IMR-90 (cell line): Measurements from ENCODE around the gene PAEP. TPM values are rescaled to one million over a fixed set of nuclear protein-coding genes. Genes with fewer than 3 reads are reported as not detected.

Experiments used
- ATAC-seq: fragments of 200-7000 bp; cut with Tn5 transposase; 2 replicates; pipeline ENCODE4 v1.9.1; 2020; ENCODE audit warnings: low read depth, mild to moderate bottlenecking, moderate library complexity
- BruUV-seq: library from RNA; stranded (reverse); fragments of 400-500 nt; replicated peaks from 2 replicates; lab custom pipeline; 2021; lab: Mats Ljungman, UMichigan
- CTCF ChIA-PET: fragments of 300-600 bp; formaldehyde crosslinking; extraction: SDS; loops from one replicate; lab custom pipeline; 2021; ENCODE audit warnings: antibody characterized with exemption; lab: Yijun Ruan, JAX
- POLR2A ChIA-PET: fragments of 300-600 bp; sonication (Branson Sonifier 250); formaldehyde crosslinking; loops from one replicate; lab custom pipeline; 2022; ENCODE audit warnings: antibody characterized with exemption; ENCODE audit not compliant: unreplicated experiment; lab: Charles Lee
- DNase-seq: peaks from one replicate; pipeline ENCODE4 v3.0.0; 2013
- H2AFZ ChIP-seq: replicated peaks from 2 replicates; pipeline ENCODE3; 2013; ENCODE audit warnings: low read length, mild to moderate bottlenecking; ENCODE audit not compliant: poor library complexity
- H2AK5ac ChIP-seq: 2 replicates; pipeline ENCODE4 v1.6.1; 2013; ENCODE audit warnings: low read depth, low read length, inconsistent platforms
- H2AK9ac ChIP-seq: replicated peaks from 2 replicates; pipeline ENCODE3; 2013; ENCODE audit warnings: mild to moderate bottlenecking, low read depth, low read length, moderate library complexity; ENCODE audit not compliant: poor library complexity
- H2BK120ac ChIP-seq: 2 replicates; pipeline ENCODE4 v1.6.1; 2013; ENCODE audit warnings: low read depth, low read length, inconsistent platforms
- H2BK15ac ChIP-seq: 3 replicates; pipeline ENCODE4 v1.6.1; 2013; ENCODE audit warnings: low read depth, low read length, inconsistent platforms
- H2BK20ac ChIP-seq: 2 replicates; pipeline ENCODE4 v1.6.1; 2013; ENCODE audit warnings: low read depth, mild to moderate bottlenecking, inconsistent platforms, low read length, moderate library complexity
- H2BK5ac ChIP-seq: 2 replicates; pipeline ENCODE4 v1.6.1; 2013; ENCODE audit warnings: mild to moderate bottlenecking, low read depth, low read length, inconsistent platforms; ENCODE audit not compliant: poor library complexity, severe bottlenecking
- H3K14ac ChIP-seq: replicated peaks from 2 replicates; pipeline ENCODE4 v1.6.1; 2013; ENCODE audit warnings: low read depth, low read length, inconsistent platforms
- H3K18ac ChIP-seq: 2 replicates; pipeline ENCODE4 v1.6.1; 2013; ENCODE audit warnings: low read depth, low read length, control low read depth
- H3K23ac ChIP-seq: 2 replicates; pipeline ENCODE4 v1.6.1; 2013; ENCODE audit warnings: low read depth, low read length, inconsistent platforms
- H3K27ac ChIP-seq: 2 replicates; pipeline ENCODE4 v1.5.1; 2013; ENCODE audit warnings: mild to moderate bottlenecking, control low read depth, low read length; ENCODE audit not compliant: insufficient read depth
- H3K27me3 ChIP-seq: 2 replicates; pipeline ENCODE4 v1.6.1; 2013; ENCODE audit warnings: low read length; ENCODE audit not compliant: control insufficient read depth, insufficient read depth
- H3K36me3 ChIP-seq: 2 replicates; pipeline ENCODE4 v1.6.1; 2013; ENCODE audit warnings: low read length, mixed read lengths; ENCODE audit not compliant: control insufficient read depth, insufficient read depth
- H3K4ac ChIP-seq: 2 replicates; pipeline ENCODE4 v1.6.1; 2013; ENCODE audit warnings: low read depth, low read length, inconsistent platforms
- H3K4me1 ChIP-seq: 2 replicates; pipeline ENCODE4 v1.6.1; 2013; ENCODE audit warnings: low read length, mixed read lengths; ENCODE audit not compliant: control insufficient read depth, insufficient read depth
- H3K4me2 ChIP-seq: 2 replicates; pipeline ENCODE4 v1.6.1; 2013; ENCODE audit warnings: low read depth, mild to moderate bottlenecking, control low read depth, low read length, moderate library complexity
- H3K4me3 ChIP-seq: 2 replicates; pipeline ENCODE4 v1.5.1; 2013; ENCODE audit warnings: low read depth, mild to moderate bottlenecking, control low read depth, low read length, moderate library complexity; ENCODE audit not compliant: insufficient read depth
- H3K56ac ChIP-seq: 2 replicates; pipeline ENCODE4 v1.6.1; 2013; ENCODE audit warnings: low read length, inconsistent platforms; ENCODE audit not compliant: insufficient read depth; ENCODE audit errors: extremely low read depth
- H3K79me1 ChIP-seq, 2 experiments: 2 replicates each; pipeline ENCODE4 v1.6.1; 2013; ENCODE audit warnings: low read length in 2 of 2, inconsistent platforms in 1 of 2, low read depth in 1 of 2
- H3K9ac ChIP-seq: 2 replicates; pipeline ENCODE4 v1.6.1; 2013; ENCODE audit warnings: low read depth, low read length, control low read depth
- H3K9me1 ChIP-seq: 2 replicates; pipeline ENCODE4 v1.6.1; 2013; ENCODE audit warnings: low read length, inconsistent platforms; ENCODE audit not compliant: insufficient read depth
- H3K9me3 ChIP-seq: 2 replicates; pipeline ENCODE4 v1.6.1; 2013; ENCODE audit warnings: low read length; ENCODE audit not compliant: control insufficient read depth, insufficient read depth
- H4K20me1 ChIP-seq: 2 replicates; pipeline ENCODE4 v1.6.1; 2013; ENCODE audit warnings: low read length, inconsistent platforms; ENCODE audit not compliant: insufficient read depth
- H4K5ac ChIP-seq: 2 replicates; pipeline ENCODE4 v1.6.1; 2013; ENCODE audit warnings: mild to moderate bottlenecking, low read depth, low read length, control low read depth
- H4K8ac ChIP-seq, 2 experiments: 2 replicates each; pipeline ENCODE4 v1.6.1; 2013; ENCODE audit warnings: low read depth in 2 of 2, low read length in 2 of 2, control low read depth in 1 of 2, inconsistent platforms in 1 of 2
- H4K91ac ChIP-seq: 2 replicates; pipeline ENCODE4 v1.6.1; 2013; ENCODE audit warnings: low read depth, low read length, inconsistent platforms; ENCODE audit not compliant: insufficient read depth
- ELK1 ChIP-seq: fragments of 150-350 bp; IDR thresholded peaks from 2 replicates; pipeline ENCODE4 v1.6.1; 2016; ENCODE audit warnings: low read depth, mild to moderate bottlenecking, low read length, moderate library complexity, borderline replicate concordance
- FOS ChIP-seq: fragments of 150-350 bp; IDR thresholded peaks from 2 replicates; pipeline ENCODE4 v1.6.1; 2016; ENCODE audit warnings: low read depth, low read length
- MXI1 ChIP-seq: IDR thresholded peaks from 2 replicates; pipeline ENCODE4 v1.6.1; 2012; ENCODE audit warnings: low read depth, mild to moderate bottlenecking, low read length, moderate library complexity, borderline replicate concordance
- POLR2A ChIP-seq: IDR thresholded peaks from 2 replicates; pipeline ENCODE4 v1.6.1; 2012; ENCODE audit warnings: mild to moderate bottlenecking, low read depth, low read length
- RCOR1 ChIP-seq: IDR thresholded peaks from 2 replicates; pipeline ENCODE4 v1.6.1; 2012; ENCODE audit warnings: mild to moderate bottlenecking, low read length, improper control_type of control experiment; ENCODE audit not compliant: insufficient replicate concordance
- RFX5 ChIP-seq: IDR thresholded peaks from 2 replicates; pipeline ENCODE4 v1.8.0; 2012; ENCODE audit warnings: low read depth, mild to moderate bottlenecking, low read length, moderate library complexity
- SMC3 ChIP-seq: fragments of 150-350 bp; IDR thresholded peaks from 2 replicates; pipeline ENCODE4 v1.6.1; 2016; ENCODE audit warnings: low read depth, mild to moderate bottlenecking, antibody characterized with exemption, low read length, moderate library complexity
- WGBS, 2 experiments: methylation state at CpG; one replicate each; pipeline versions ENCODE4 v1.1.5 to v1.1.7; 2013; ENCODE audit warnings: missing lambda C conversion rate in 2 of 2; ENCODE audit not compliant: insufficient read length in 1 of 2; ENCODE audit errors: extremely low coverage in 2 of 2; 5-methylcytosine and 5-hydroxymethylcytosine counted together
- dilution Hi-C: fragments of 300-500 bp; cut with HindIII; formaldehyde crosslinking; loops from one replicate; pipeline ENCODE4 v1.14.3; 2018; ENCODE audit warnings: low sequenced_read_pairs; ENCODE audit not compliant: unreplicated experiment
- in situ Hi-C: fragments of 300-500 bp; cut with MboI; formaldehyde crosslinking; loops from 3 replicates; pipeline ENCODE4 v1.14.3; 2019; ENCODE audit warnings: low sequenced_read_pairs, inconsistent platforms, mixed read lengths
- intact Hi-C: fragments of 100-400 bp; cut with micrococcal nuclease; formaldehyde crosslinking; loops from 2 replicates; pipeline ENCODE4 v1.10.0; 2022
- polyA plus RNA-seq, 3 experiments: library from polyadenylated mRNA; depleted of rRNA; stranded (reverse); fragments of >200 nt; gene quantifications; 2 replicates each; pipeline ENCODE4 v1.2.3, GENCODE V29; 2012; ENCODE audit warnings: low replicate concordance in 1 of 3
- total RNA-seq: library from RNA; depleted of rRNA; stranded (reverse); fragments of >200 nt; gene quantifications from 2 replicates; pipeline ENCODE4 v1.2.3, GENCODE V29; 2012

The PAEP gene
- total and polyA plus RNA-seq, 2 of the 4 experiments (the other 2 are of a cell fraction): not detected

GRCh38 chr9:135582541-135582940 lies 21.0 kb downstream of the PAEP start:
- no peaks in the 10 kb centered on the region for H3K4me1 ChIP-seq
- CTCF ChIA-PET: no interaction called here
- TF ChIP-seq ELK1 (no peak), RFX5 (no peak), POLR2A (no peak), MXI1 (no peak), FOS (no peak), RCOR1 (no peak), SMC3 (no peak)
- no peak overlapping the region for H3K14ac ChIP-seq
- H2BK20ac ChIP-seq: no peak overlapping the region
- H3K4me2 ChIP-seq: no peak overlapping the region
- H3K36me3 ChIP-seq: no peaks in the 10 kb centered on the region
- no peaks in the 10 kb centered on the region for H3K27me3 ChIP-seq
- POLR2A ChIA-PET: no interaction called here
- in situ Hi-C loops: no loop called here
- H3K4me3 ChIP-seq: no peak overlapping the region
- H3K23ac ChIP-seq: no peak overlapping the region
- H2AK5ac ChIP-seq: no peak overlapping the region
- H2BK120ac ChIP-seq: no peak overlapping the region
- H4K8ac ChIP-seq: no peak overlapping the region
- H3K79me1 ChIP-seq: no peaks in the 10 kb centered on the region
- H2AK9ac ChIP-seq: no peak overlapping the region
- no peaks in the 10 kb centered on the region for H3K9me1 ChIP-seq
- dilution Hi-C loops: no loop called here
- ATAC-seq (no peak), DNase-seq (no peak)
- no peak overlapping the region for H3K9ac ChIP-seq
- no peaks in the 10 kb centered on the region for H4K20me1 ChIP-seq
- 80% methylated on average over 12 of the region's 14 CpGs; no CpG with 5 or more reads in 1 of the 2 experiments for WGBS, 2 experiments
- H3K9me3 ChIP-seq: no peaks in the 10 kb centered on the region
- H4K91ac ChIP-seq: no peak overlapping the region
- no peak overlapping the region for H3K18ac ChIP-seq
- H2BK15ac ChIP-seq: no peak overlapping the region
- no peak overlapping the region for H3K56ac ChIP-seq
- H2AFZ ChIP-seq: no peak overlapping the region
- H3K27ac ChIP-seq: no peak overlapping the region
- no TSS peak for BruUV-seq
- no peak overlapping the region for H3K4ac ChIP-seq
- no peak overlapping the region for H4K5ac ChIP-seq
- intact Hi-C loops: no loop called here
- H2BK5ac ChIP-seq: no peak overlapping the region
